IMR-90 (cell line): Measurements from ENCODE around the gene UBE2E2.

ENCODE experiments used
- CHD1 ChIP-seq: IDR thresholded peaks from 2 replicates; pipeline ENCODE4 v1.6.1; 2012; ENCODE audit warnings: low read depth, low read length, improper control_type of control experiment
- CTCF ChIP-seq: conservative IDR thresholded peaks from 2 replicates; pipeline ENCODE4 v1.5.1; 2012; ENCODE audit warnings: mild to moderate bottlenecking, low read depth, low read length, improper control_type of control experiment
- NFE2L2 ChIP-seq: fragments of 150-350 bp; IDR thresholded peaks from 2 replicates; pipeline ENCODE4 v1.6.1; 2016; ENCODE audit warnings: low read depth, mild to moderate bottlenecking, low read length
- POLR2A ChIP-seq: IDR thresholded peaks from 2 replicates; pipeline ENCODE4 v1.6.1; 2012; ENCODE audit warnings: mild to moderate bottlenecking, low read depth, low read length
- RAD21 ChIP-seq: IDR thresholded peaks from 2 replicates; pipeline ENCODE4 v1.6.1; 2012; ENCODE audit warnings: low read length, improper control_type of control experiment

- no peak for TF ChIP-seq CTCF
- TF ChIP-seq NFE2L2: no peak
- TF ChIP-seq RAD21: no peak
- no peak for TF ChIP-seq CHD1
- TF ChIP-seq POLR2A: no peak
Measured at GRCh38 chr3:23566499-23566898, 363.4 kb downstream of the UBE2E2 start.
